HepG2 (cell line): ENCODE data around the gene PLD4. TPM values are rescaled to one million over a fixed set of nuclear protein-coding genes. Genes with fewer than 3 reads are reported as not detected.

Source experiments
- ADNP ChIP-seq: sonication (generic); formaldehyde crosslinking; IDR thresholded peaks from 2 replicates; pipeline ENCODE4 v1.4.0; 2020; ENCODE audit warnings: missing genetic modification reagents
- EEA1 ChIP-seq: sonication (generic); formaldehyde crosslinking; IDR thresholded peaks from 2 replicates; pipeline ENCODE4 v1.5.1; 2020; ENCODE audit warnings: mild to moderate bottlenecking, missing genetic modification reagents, borderline replicate concordance
- FLYWCH1 ChIP-seq: sonication (generic); formaldehyde crosslinking; IDR thresholded peaks from 2 replicates; pipeline ENCODE4 v1.8.1; 2023; ENCODE audit warnings: mild to moderate bottlenecking, missing genetic modification reagents
- JUND ChIP-seq: sonication (generic); formaldehyde crosslinking; IDR thresholded peaks from 2 replicates; pipeline ENCODE4 v1.8.0; 2022; ENCODE audit warnings: mild to moderate bottlenecking, missing genetic modification reagents
- MAFF ChIP-seq: IDR thresholded peaks from 2 replicates; pipeline ENCODE4 v1.6.1; 2011; ENCODE audit warnings: low read depth, low read length, improper control_type of control experiment
- MTA1 ChIP-seq: sonication (generic); formaldehyde crosslinking; IDR thresholded peaks from 2 replicates; pipeline ENCODE4 v1.4.0; 2020; ENCODE audit warnings: missing genetic modification reagents, mild to moderate bottlenecking, borderline replicate concordance
- MTF2 ChIP-seq: sonication (generic); formaldehyde crosslinking; IDR thresholded peaks from 2 replicates; pipeline ENCODE4 v1.5.0; 2020; ENCODE audit warnings: missing genetic modification reagents, borderline replicate concordance
- RBAK ChIP-seq: sonication (generic); formaldehyde crosslinking; IDR thresholded peaks from 2 replicates; pipeline ENCODE4 v1.5.1; 2020; ENCODE audit warnings: mild to moderate bottlenecking, missing genetic modification reagents
- RFX5 ChIP-seq: IDR thresholded peaks from 2 replicates; pipeline ENCODE4 v1.6.1; 2011; ENCODE audit warnings: low read depth, low read length, improper control_type of control experiment
- SIN3A ChIP-seq: IDR thresholded peaks from 2 replicates; pipeline ENCODE4 v1.6.1; 2011; ENCODE audit warnings: low read depth, mild to moderate bottlenecking, control low read depth, low read length, borderline replicate concordance
- SP4 ChIP-seq: sonication (generic); formaldehyde crosslinking; IDR thresholded peaks from 2 replicates; pipeline ENCODE4 v1.8.1; 2023; ENCODE audit warnings: mild to moderate bottlenecking, missing genetic modification reagents
- TAF15 ChIP-seq: fragments of 200-400 bp; formaldehyde crosslinking; IDR thresholded peaks from one replicate; pipeline ENCODE4 v1.6.1; 2018; ENCODE audit warnings: mild to moderate bottlenecking, low read depth, low read length; ENCODE audit not compliant: poor library complexity, severe bottlenecking
- TOPORS ChIP-seq: sonication (generic); formaldehyde crosslinking; IDR thresholded peaks from 2 replicates; pipeline ENCODE4 v1.8.0; 2023; ENCODE audit warnings: mild to moderate bottlenecking, missing genetic modification reagents
- YY1 ChIP-seq: IDR thresholded peaks from 2 replicates; pipeline ENCODE4 v1.6.1; 2011; ENCODE audit warnings: low read length, low read depth, moderate library complexity, mild to moderate bottlenecking; ENCODE audit not compliant: insufficient read depth, insufficient replicate concordance
- ZBTB25 ChIP-seq: IDR thresholded peaks from 2 replicates; pipeline ENCODE4 v1.6.1; 2018; ENCODE audit warnings: missing genetic modification reagents
- ZFAT ChIP-seq: sonication (generic); formaldehyde crosslinking; conservative IDR thresholded peaks from 2 replicates; pipeline ENCODE4 v1.8.1; 2023; ENCODE audit warnings: missing genetic modification reagents, inconsistent platforms
- ZNF446 ChIP-seq: sonication (generic); formaldehyde crosslinking; IDR thresholded peaks from 2 replicates; pipeline ENCODE4 v1.5.0; 2020; ENCODE audit warnings: mild to moderate bottlenecking, missing genetic modification reagents
- ZNF564 ChIP-seq: sonication (generic); formaldehyde crosslinking; IDR thresholded peaks from 2 replicates; pipeline ENCODE4 v1.8.1; 2023; ENCODE audit warnings: mild to moderate bottlenecking, missing genetic modification reagents
- ZSCAN25 ChIP-seq: sonication (generic); formaldehyde crosslinking; IDR thresholded peaks from 2 replicates; pipeline ENCODE4 v1.8.0; 2022; ENCODE audit warnings: mild to moderate bottlenecking, missing genetic modification reagents
- polyA plus RNA-seq, 8 experiments: library from polyadenylated mRNA; depleted of rRNA in 3 of 8; stranded (reverse) in 7 of 8; unstranded in 1 of 8; fragments of >200 nt; fragmentation: Illumina TruSeq in 4 of 8; extraction: Trizol in 4 of 8; gene quantifications; 2 replicates each; pipeline versions ENCODE4 v1.2.1 to v1.2.3, GENCODE V29; 2011 to 2016; ENCODE audit warnings: low read depth in 4 of 8, missing spikeins in 1 of 8, mixed read lengths in 1 of 8; ENCODE audit not compliant: insufficient read depth in 1 of 8
- total RNA-seq, 5 experiments: library from RNA; depleted of rRNA; stranded (reverse); fragments of >200 nt; fragmentation: Illumina TruSeq; extraction: Trizol; gene quantifications; 2 replicates each; pipeline ENCODE4 v1.2.3, GENCODE V29; 2016; ENCODE audit warnings: low read depth in 1 of 5
- TF ChIP-seq, protein P1 (sequence below): IDR thresholded peaks from 2 replicates; pipeline ENCODE4 v1.6.1; 2016; ENCODE audit warnings: low read depth, borderline replicate concordance
- TF ChIP-seq, protein P2 (sequence below): sonication (generic); formaldehyde crosslinking; conservative IDR thresholded peaks from 2 replicates; pipeline ENCODE4 v1.4.0; 2020; ENCODE audit warnings: missing genetic modification reagents
- TF ChIP-seq, protein P3 (sequence below): IDR thresholded peaks from 2 replicates; pipeline ENCODE4 v1.6.1; 2016; ENCODE audit warnings: mild to moderate bottlenecking, missing biosample characterization, missing genetic modification reagents
- TF ChIP-seq, protein P4 (sequence below): sonication (generic); formaldehyde crosslinking; IDR thresholded peaks from 2 replicates; pipeline ENCODE4 v1.4.0; 2020; ENCODE audit warnings: missing genetic modification reagents, borderline replicate concordance
- TF ChIP-seq, protein P5 (sequence below): sonication (generic); formaldehyde crosslinking; IDR thresholded peaks from 2 replicates; pipeline ENCODE4 v1.4.0; 2020; ENCODE audit warnings: mild to moderate bottlenecking, missing genetic modification reagents

The PLD4 gene
- total and polyA plus RNA-seq, 2 of the 13 experiments (the other 11 are each of a cell fraction or from before 2014, with no cell fraction given), result not detected

DNA sequence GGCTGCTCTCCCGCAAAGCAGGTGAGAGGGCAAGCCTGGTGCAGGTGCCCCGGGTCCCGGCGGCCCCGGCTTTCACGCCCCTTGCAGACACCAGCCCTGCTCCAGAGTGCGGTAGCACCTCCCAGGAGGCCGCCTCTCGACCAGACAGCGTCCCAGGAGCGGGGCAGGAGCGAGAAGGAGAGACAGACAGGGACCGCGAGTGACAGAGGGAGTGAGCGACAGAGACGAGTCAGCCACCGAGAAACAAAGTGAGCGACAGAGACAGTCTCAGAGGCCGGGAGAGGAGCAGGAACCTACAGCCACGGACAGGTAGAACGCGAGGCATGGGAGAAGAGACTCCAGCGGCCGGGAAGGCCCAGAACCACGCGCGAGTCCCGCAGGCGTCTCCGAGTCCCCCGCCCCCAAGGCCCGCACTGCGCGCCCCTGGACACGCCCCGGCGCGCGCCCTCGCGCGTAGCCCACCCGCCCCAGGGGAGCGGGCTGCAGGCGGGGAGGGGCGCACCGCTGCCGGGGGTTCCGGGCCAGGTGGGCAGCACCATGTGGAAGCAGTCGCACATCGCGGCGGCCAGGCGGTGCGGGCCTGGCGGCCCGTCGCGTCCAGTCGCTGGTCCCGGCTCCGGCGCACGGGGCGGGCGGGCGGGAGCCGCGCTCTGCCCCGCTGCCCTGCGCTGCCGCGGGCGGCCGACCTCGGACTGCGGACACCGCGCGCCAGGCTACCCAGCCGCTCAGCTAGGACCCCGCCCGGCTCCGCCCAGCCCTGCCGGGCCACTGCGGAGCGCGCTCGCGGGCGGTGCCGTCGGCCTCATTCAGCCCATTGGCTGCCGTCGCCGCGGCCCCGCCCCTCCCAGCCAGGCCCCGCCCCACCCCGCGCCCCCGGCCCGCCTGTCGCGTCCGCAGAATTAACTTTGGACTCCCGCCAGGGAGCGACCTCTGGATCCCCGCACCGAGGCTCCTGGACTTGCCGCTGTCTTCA, 53.3 kb downstream of the PLD4 start, which contains the start of gene AHNAK2 (continued):
- TF ChIP-seq FLYWCH1 (CRISPR knock-in tag) (no peak), MTA1 (CRISPR knock-in tag) (no peak), YY1 (peak; percentile 32), JUND (CRISPR knock-in tag) (no peak), MTF2 (CRISPR knock-in tag) (0 out of 2 replicates have a peak, but pooled peaks have one; percentile 54), RBAK (CRISPR knock-in tag) (no peak), TAF15 (no peak), SIN3A (peak; percentile 64; the same call in 1 of the 2 replicates), ZBTB25 (no peak), MAFF (no peak), TOPORS (CRISPR knock-in tag) (no peak), RFX5 (no peak), ADNP (CRISPR knock-in tag) (no peak), ZNF564 (CRISPR knock-in tag) (no peak), SP4 (CRISPR knock-in tag) (peak; percentile 55; the same call in 1 of the 2 replicates), ZNF446 (CRISPR knock-in tag) (no peak), ZSCAN25 (CRISPR knock-in tag) (no peak), ZFAT (no peak), EEA1 (CRISPR knock-in tag) (no peak)
- TF ChIP-seq, protein P1, sequence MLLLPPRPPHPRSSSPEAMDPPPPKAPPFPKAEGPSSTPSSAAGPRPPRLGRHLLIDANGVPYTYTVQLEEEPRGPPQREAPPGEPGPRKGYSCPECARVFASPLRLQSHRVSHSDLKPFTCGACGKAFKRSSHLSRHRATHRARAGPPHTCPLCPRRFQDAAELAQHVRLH, result no peak
- TF ChIP-seq, protein P2, sequence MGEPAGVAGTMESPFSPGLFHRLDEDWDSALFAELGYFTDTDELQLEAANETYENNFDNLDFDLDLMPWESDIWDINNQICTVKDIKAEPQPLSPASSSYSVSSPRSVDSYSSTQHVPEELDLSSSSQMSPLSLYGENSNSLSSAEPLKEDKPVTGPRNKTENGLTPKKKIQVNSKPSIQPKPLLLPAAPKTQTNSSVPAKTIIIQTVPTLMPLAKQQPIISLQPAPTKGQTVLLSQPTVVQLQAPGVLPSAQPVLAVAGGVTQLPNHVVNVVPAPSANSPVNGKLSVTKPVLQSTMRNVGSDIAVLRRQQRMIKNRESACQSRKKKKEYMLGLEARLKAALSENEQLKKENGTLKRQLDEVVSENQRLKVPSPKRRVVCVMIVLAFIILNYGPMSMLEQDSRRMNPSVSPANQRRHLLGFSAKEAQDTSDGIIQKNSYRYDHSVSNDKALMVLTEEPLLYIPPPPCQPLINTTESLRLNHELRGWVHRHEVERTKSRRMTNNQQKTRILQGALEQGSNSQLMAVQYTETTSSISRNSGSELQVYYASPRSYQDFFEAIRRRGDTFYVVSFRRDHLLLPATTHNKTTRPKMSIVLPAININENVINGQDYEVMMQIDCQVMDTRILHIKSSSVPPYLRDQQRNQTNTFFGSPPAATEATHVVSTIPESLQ (CRISPR knock-in tag), result no peak
- TF ChIP-seq, protein P3, sequence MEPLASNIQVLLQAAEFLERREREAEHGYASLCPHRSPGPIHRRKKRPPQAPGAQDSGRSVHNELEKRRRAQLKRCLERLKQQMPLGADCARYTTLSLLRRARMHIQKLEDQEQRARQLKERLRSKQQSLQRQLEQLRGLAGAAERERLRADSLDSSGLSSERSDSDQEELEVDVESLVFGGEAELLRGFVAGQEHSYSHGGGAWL (CRISPR knock-in tag), result no peak
- TF ChIP-seq, protein P4, sequence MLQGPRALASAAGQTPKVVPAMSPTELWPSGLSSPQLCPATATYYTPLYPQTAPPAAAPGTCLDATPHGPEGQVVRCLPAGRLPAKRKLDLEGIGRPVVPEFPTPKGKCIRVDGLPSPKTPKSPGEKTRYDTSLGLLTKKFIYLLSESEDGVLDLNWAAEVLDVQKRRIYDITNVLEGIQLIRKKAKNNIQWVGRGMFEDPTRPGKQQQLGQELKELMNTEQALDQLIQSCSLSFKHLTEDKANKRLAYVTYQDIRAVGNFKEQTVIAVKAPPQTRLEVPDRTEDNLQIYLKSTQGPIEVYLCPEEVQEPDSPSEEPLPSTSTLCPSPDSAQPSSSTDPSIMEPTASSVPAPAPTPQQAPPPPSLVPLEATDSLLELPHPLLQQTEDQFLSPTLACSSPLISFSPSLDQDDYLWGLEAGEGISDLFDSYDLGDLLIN (CRISPR knock-in tag), result no peak
- TF ChIP-seq, protein P5, sequence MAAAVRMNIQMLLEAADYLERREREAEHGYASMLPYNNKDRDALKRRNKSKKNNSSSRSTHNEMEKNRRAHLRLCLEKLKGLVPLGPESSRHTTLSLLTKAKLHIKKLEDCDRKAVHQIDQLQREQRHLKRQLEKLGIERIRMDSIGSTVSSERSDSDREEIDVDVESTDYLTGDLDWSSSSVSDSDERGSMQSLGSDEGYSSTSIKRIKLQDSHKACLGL, result 0 out of 2 replicates have a peak, but pooled peaks have one; percentile 34
